Uterus (tissue), 4 donors: ENCODE measurements around the gene NSG1. TPM values are rescaled to one million over a fixed set of nuclear protein-coding genes. Genes with fewer than 3 reads are reported as not detected.
A peak's percentile ranks its signal among the peaks of the same experiment; 100 is the strongest.

Experiments
- DNase-seq, 2 donors: peaks; one replicate each; pipeline ENCODE4 v3.0.0-alpha.2; 2019 to 2020
- H3K27ac ChIP-seq, 2 donors: fragments of 200-600 bp; sonication (generic); 1 replicate in 1 of 2; 2 replicates in 1 of 2; pipeline ENCODE4 v1.5.1; 2016 to 2018
- H3K27me3 ChIP-seq, 2 donors: fragments of 200-600 bp; sonication (generic); one replicate each; pipeline ENCODE4 v1.5.1; 2018 to 2019; ENCODE audit warnings: control low read depth in 1 of 2
- H3K36me3 ChIP-seq, 2 donors: fragments of 200-600 bp; sonication (generic); one replicate each; pipeline ENCODE4 v1.5.1; 2019; ENCODE audit warnings: control low read depth in 1 of 2
- H3K4me1 ChIP-seq, 2 donors: fragments of 200-600 bp; sonication (generic); one replicate each; pipeline ENCODE4 v1.5.1; 2018 to 2019; ENCODE audit warnings: control low read depth in 1 of 2
- H3K4me3 ChIP-seq, 2 donors: fragments of 200-600 bp; sonication (generic); 1 replicate in 1 of 2; 2 replicates in 1 of 2; pipeline ENCODE4 v1.5.1; 2018 to 2019; ENCODE audit warnings: mild to moderate bottlenecking in 1 of 2
- H3K9me3 ChIP-seq, 2 donors: fragments of 200-600 bp; sonication (generic); one replicate each; pipeline ENCODE4 v1.5.1; 2019; ENCODE audit warnings: control low read depth in 1 of 2
- POLR2A ChIP-seq, 2 donors: fragments of 450-650 bp; IDR thresholded peaks; one replicate each; pipeline ENCODE4 v1.6.1; 2016; ENCODE audit warnings: antibody characterized with exemption in 2 of 2, mild to moderate bottlenecking in 1 of 2, moderate library complexity in 1 of 2
- intact Hi-C: fragments of 100-400 bp; cut with DNase I; formaldehyde crosslinking; loops from one replicate; pipeline ENCODE4 v1.15.1; 2023; ENCODE audit warnings: low total_unique reads
- total RNA-seq, 4 donors: library from RNA; depleted of rRNA in 3 of 4; stranded (reverse); fragments of >200 nt in 3 of 4; gene quantifications; one replicate each; pipeline versions ENCODE4 v1.1.0 to v1.2.4, GENCODE V29; 2014 to 2023
- TF ChIP-seq, protein P1 (sequence below), 4 experiments: fragments of 200-600 bp in 2 of 4; fragments of 450-650 bp in 2 of 4; sonication (generic) in 2 of 4; IDR thresholded peaks; one replicate each; pipeline ENCODE4 v1.5.1; 2016 to 2019; ENCODE audit warnings: antibody characterized with exemption in 4 of 4, mild to moderate bottlenecking in 2 of 4, moderate library complexity in 1 of 4
- donor health status: DM: yes; HTN: yes; CAD: no.

NSG1 gene
- total RNA-seq, 4 donors from 2014 or later: 3.6 to 11.2 (median 3.8) TPM; not detected in 1

GRCh38 chr4:4383085-4383484, 3.8 kb upstream of the NSG1 start:
- Histone ChIP-seq H3K27me3 (peaks cover 0 to 4% of the 10 kb centered on the region in 2 donors), H3K4me1 (peaks cover 0 to 12% of the 10 kb centered on the region in 2 donors), H3K36me3 (no peaks in the 10 kb centered on the region), H3K4me3 (no peak overlapping the region), H3K9me3 (no peaks in the 10 kb centered on the region), H3K27ac (no peak overlapping the region)
- TF ChIP-seq, protein P1, sequence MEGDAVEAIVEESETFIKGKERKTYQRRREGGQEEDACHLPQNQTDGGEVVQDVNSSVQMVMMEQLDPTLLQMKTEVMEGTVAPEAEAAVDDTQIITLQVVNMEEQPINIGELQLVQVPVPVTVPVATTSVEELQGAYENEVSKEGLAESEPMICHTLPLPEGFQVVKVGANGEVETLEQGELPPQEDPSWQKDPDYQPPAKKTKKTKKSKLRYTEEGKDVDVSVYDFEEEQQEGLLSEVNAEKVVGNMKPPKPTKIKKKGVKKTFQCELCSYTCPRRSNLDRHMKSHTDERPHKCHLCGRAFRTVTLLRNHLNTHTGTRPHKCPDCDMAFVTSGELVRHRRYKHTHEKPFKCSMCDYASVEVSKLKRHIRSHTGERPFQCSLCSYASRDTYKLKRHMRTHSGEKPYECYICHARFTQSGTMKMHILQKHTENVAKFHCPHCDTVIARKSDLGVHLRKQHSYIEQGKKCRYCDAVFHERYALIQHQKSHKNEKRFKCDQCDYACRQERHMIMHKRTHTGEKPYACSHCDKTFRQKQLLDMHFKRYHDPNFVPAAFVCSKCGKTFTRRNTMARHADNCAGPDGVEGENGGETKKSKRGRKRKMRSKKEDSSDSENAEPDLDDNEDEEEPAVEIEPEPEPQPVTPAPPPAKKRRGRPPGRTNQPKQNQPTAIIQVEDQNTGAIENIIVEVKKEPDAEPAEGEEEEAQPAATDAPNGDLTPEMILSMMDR (IDR thresholded peaks at IDR 0.05): no peak
- no peak for TF ChIP-seq POLR2A (IDR thresholded peaks at IDR 0.05)
- DNase-seq: no peak
- intact Hi-C loops: no loop called here

GRCh38 chr4:4384837-4385236, 2.1 kb upstream of the NSG1 start:
- no peak for TF ChIP-seq POLR2A (IDR thresholded peaks at IDR 0.05)
- TF ChIP-seq, protein P1 (IDR thresholded peaks at IDR 0.05): no peak
- no peaks in the 10 kb centered on the region for H3K9me3 ChIP-seq
- peaks cover 0 to 12% of the 10 kb centered on the region in 2 donors for H3K4me1 ChIP-seq
- DNase-seq: no peak
- no peaks in the 10 kb centered on the region for H3K36me3 ChIP-seq
- no peak overlapping the region for H3K4me3 ChIP-seq
- intact Hi-C loops: no loop called here
- peaks cover 0 to 4% of the 10 kb centered on the region in 2 donors for H3K27me3 ChIP-seq
- no peak overlapping the region for H3K27ac ChIP-seq

DNA sequence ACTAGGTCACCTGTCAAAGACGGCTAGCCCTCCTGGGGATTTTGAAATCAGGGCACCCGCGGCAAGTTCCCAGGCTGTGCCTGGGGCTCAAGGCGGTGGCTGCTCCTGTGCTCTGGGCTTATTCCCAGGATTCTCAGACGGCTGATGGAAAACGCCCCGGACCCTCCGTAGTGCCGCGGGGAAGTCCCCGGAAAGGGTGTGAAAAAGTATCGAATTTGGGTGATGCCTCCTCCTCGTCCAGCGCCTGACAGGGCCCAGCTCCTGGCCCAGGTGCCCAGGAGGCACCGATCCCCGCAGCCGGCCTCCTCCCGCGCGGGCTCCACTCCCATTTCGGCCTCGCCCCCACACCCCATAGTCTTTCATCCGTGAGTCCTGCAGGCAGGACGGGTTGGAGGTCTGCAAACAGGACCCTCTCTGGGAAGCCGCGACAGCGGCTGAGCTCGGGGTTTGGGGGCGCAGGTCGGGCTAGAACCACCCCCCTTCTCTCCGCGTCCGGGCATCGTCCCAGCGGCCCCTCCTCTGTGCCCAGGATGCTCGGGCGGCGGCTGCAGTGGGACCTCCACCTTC, 1.1 kb upstream of the NSG1 start:
- TF ChIP-seq, protein P1 (IDR thresholded peaks at IDR 0.05): no peak
- TF ChIP-seq POLR2A (IDR thresholded peaks at IDR 0.05): no peak
- peaks cover 0 to 12% of the 10 kb centered on the region in 2 donors for H3K4me1 ChIP-seq
- H3K27me3 ChIP-seq: peaks cover 0 to 4% of the 10 kb centered on the region in 2 donors
- no peak for DNase-seq
- H3K4me3 ChIP-seq: peak overlapping the region; percentile 25 to 46
- H3K27ac ChIP-seq: no peak overlapping the region
- intact Hi-C loops: no loop called here
- no peaks in the 10 kb centered on the region for H3K9me3 ChIP-seq
- no peaks in the 10 kb centered on the region for H3K36me3 ChIP-seq

GRCh38 chr4:4386296-4386735, 586 bp upstream of the NSG1 start:
- Histone ChIP-seq H3K4me3 (peak overlapping the region; percentile 25 to 46), H3K4me1 (peaks cover 0 to 12% of the 10 kb centered on the region in 2 donors), H3K36me3 (no peaks in the 10 kb centered on the region), H3K27me3 (peaks cover 0 to 4% of the 10 kb centered on the region in 2 donors), H3K27ac (no peak overlapping the region), H3K9me3 (no peaks in the 10 kb centered on the region)
- no peak for DNase-seq
- no peak for TF ChIP-seq POLR2A (IDR thresholded peaks at IDR 0.05)
- TF ChIP-seq, protein P1 (IDR thresholded peaks at IDR 0.05): no peak
- intact Hi-C loops: no loop called here

DNA sequence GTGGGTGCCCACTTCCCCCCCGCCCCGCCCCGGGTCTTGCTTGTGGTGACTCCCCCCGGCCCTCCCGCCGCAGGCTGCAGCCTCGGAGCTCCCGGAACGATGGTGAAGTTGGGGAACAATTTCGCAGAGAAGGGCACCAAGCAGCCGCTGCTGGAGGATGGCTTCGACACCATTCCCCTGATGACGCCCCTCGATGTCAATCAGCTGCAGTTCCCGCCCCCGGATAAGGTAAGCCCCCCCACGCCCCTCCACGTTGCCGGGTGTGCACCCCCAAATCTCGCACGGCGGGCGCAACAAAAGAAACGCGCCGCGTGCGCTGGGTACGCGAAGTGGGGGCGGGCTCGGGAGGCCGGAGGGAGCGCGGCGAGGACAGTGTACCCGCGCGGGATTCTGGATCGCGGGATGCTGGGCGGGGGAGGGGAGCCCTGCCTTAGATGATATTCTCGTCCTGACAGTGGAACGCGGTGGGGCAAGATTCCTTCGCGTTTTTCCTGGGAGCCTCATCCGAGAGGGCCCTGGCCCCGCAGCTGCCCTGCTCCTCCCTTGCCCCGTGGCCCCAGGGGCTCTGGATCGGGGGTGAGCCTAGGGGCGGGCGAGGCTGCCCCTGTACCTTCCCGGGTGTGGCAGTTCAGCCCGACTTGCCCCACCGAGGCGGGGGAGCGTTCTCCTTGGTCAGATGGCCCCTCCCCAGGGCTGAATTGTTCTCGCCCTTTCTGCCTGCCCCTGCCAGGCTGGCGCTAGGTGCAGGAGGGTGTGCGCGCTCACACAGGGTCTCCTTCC, 819 bp downstream of the NSG1 start:
- intact Hi-C loops: no loop called here
- H3K36me3 ChIP-seq: no peaks in the 10 kb centered on the region
- peak overlapping the region; percentile 25 to 46 for H3K4me3 ChIP-seq
- no peaks in the 10 kb centered on the region for H3K9me3 ChIP-seq
- TF ChIP-seq POLR2A (IDR thresholded peaks at IDR 0.05): no peak
- TF ChIP-seq, protein P1 (IDR thresholded peaks at IDR 0.05): no peak
- H3K4me1 ChIP-seq: peaks cover 0 to 12% of the 10 kb centered on the region in 2 donors
- no peak for DNase-seq
- H3K27me3 ChIP-seq: peaks cover 0 to 4% of the 10 kb centered on the region in 2 donors
- H3K27ac ChIP-seq: no peak overlapping the region
